OCI-LY7 (cell line): ENCODE measurements around the gene B3GALT4. TPM values are rescaled to one million over a fixed set of nuclear protein-coding genes. Genes with fewer than 3 reads are reported as not detected.
A peak's percentile ranks its signal among the peaks of the same experiment; 100 is the strongest.

Experiments
- BruUV-seq: library from RNA; stranded (reverse); fragments of 400-500 nt; replicated peaks from 2 replicates; lab custom pipeline; 2021; lab: Mats Ljungman, UMichigan
- CTCF ChIA-PET: fragments of 300-600 bp; sonication (Branson Sonifier 250); formaldehyde crosslinking; loops from one replicate; lab custom pipeline; 2022; ENCODE audit warnings: antibody characterized with exemption; ENCODE audit not compliant: unreplicated experiment; lab: Charles Lee
- POLR2A ChIA-PET: fragments of 300-600 bp; sonication (Branson Sonifier 250); formaldehyde crosslinking; loops from one replicate; lab custom pipeline; 2022; ENCODE audit warnings: antibody characterized with exemption; lab: Charles Lee
- DNase-seq: peaks from one replicate; pipeline ENCODE4 v3.0.0-alpha.2; 2015; ENCODE audit warnings: low spot score
- H2AFZ ChIP-seq: fragments of 200-600 bp; sonication (generic), shearing (Covaris generic); 2 replicates; pipeline ENCODE4 v1.6.1; 2014; ENCODE audit warnings: mild to moderate bottlenecking, antibody characterized with exemption, low read length, moderate library complexity
- H3K27ac ChIP-seq: fragments of 200-600 bp; sonication (generic); 2 replicates; pipeline ENCODE4 v1.5.1; 2014; ENCODE audit warnings: mixed run types, low read depth, mild to moderate bottlenecking, moderate library complexity, low read length, inconsistent platforms; ENCODE audit not compliant: poor library complexity, severe bottlenecking
- H3K36me3 ChIP-seq: fragments of 200-600 bp; sonication (generic); 2 replicates; pipeline ENCODE4 v1.6.1; 2014; ENCODE audit warnings: mild to moderate bottlenecking, antibody characterized with exemption, low read length, moderate library complexity, mixed read lengths; ENCODE audit not compliant: insufficient read depth
- H3K4me1 ChIP-seq: fragments of 200-600 bp; sonication (generic); 2 replicates; pipeline ENCODE4 v1.5.1; 2014; ENCODE audit warnings: mild to moderate bottlenecking, low read length; ENCODE audit not compliant: insufficient read depth, poor library complexity, severe bottlenecking
- H3K4me2 ChIP-seq: fragments of 200-600 bp; sonication (generic); 2 replicates; pipeline ENCODE4 v1.6.1; 2014; ENCODE audit warnings: mild to moderate bottlenecking, low read length
- H3K4me3 ChIP-seq: fragments of 200-600 bp; sonication (generic); 2 replicates; pipeline ENCODE4 v1.5.1; 2014; ENCODE audit warnings: mild to moderate bottlenecking, low read depth, low read length; ENCODE audit not compliant: poor library complexity, severe bottlenecking
- H3K79me2 ChIP-seq: fragments of 200-600 bp; sonication (generic); 2 replicates; pipeline ENCODE4 v1.6.1; 2016; ENCODE audit warnings: low read depth, mild to moderate bottlenecking, low read length, moderate library complexity, mixed read lengths; ENCODE audit not compliant: insufficient read depth
- H3K9me2 ChIP-seq: fragments of 200-600 bp; sonication (generic); 2 replicates; pipeline ENCODE4 v1.6.1; 2016; ENCODE audit warnings: mild to moderate bottlenecking, low read length, mixed read lengths; ENCODE audit not compliant: insufficient read depth
- H3K9me3 ChIP-seq: fragments of 200-600 bp; sonication (generic); 2 replicates; pipeline ENCODE4 v1.6.1; 2014; ENCODE audit warnings: mild to moderate bottlenecking, mixed run types, low read length, mixed read lengths
- H4K20me1 ChIP-seq: fragments of 200-600 bp; sonication (generic); 2 replicates; pipeline ENCODE4 v1.6.1; 2014; ENCODE audit warnings: mild to moderate bottlenecking, antibody characterized with exemption, low read length, moderate library complexity, mixed read lengths; ENCODE audit not compliant: insufficient read depth
- CTCF ChIP-seq: fragments of 200-600 bp; sonication (generic); conservative IDR thresholded peaks from 2 replicates; pipeline ENCODE4 v1.5.1; 2014; ENCODE audit warnings: mild to moderate bottlenecking, antibody characterized with exemption, low read length, moderate library complexity, mixed read lengths
- EZH2phosphoT487 ChIP-seq: fragments of 200-600 bp; sonication (generic); IDR thresholded peaks from 2 replicates; pipeline ENCODE4 v1.6.1; 2018; ENCODE audit warnings: low read depth, borderline replicate concordance, mild to moderate bottlenecking, mixed run types, antibody characterized with exemption, low read length, moderate library complexity, mixed read lengths
- intact Hi-C: fragments of 100-400 bp; cut with micrococcal nuclease; formaldehyde crosslinking; loops from one replicate; pipeline ENCODE4 v1.10.0; 2022; ENCODE audit not compliant: unreplicated experiment
- total RNA-seq, 2 experiments: library from RNA; depleted of rRNA in 1 of 2; stranded (reverse); fragments of >200 nt in 1 of 2; shearing (Covaris generic) in 1 of 2; gene quantifications; 2 replicates each; pipeline ENCODE4 v1.2.3, GENCODE V29; 2014 to 2022

B3GALT4 gene
- total RNA-seq, 2 experiments from 2014 or later = 14.1 to 14.2 TPM

GRCh38 chr6:33318426-33319073 lies 41.6 kb downstream of the B3GALT4 start:
- ChIA-PET POLR2A (interaction anchor here (0.6 to 3.5 kb wide), 14 partner anchors 10 to 321 kb away, joined by 3 to 20 read pairs (median 4); partner anchors contain the start of genes B3GALT4, PFDN6, RPS18 and VPS52), CTCF (interaction anchor here (0.6 to 1.3 kb wide), 3 partner anchors 26 to 229 kb away, joined by 4 to 6 read pairs (median 4); partner anchors contain the start of gene SYNGAP1)
- H2AFZ ChIP-seq = no peak overlapping the region
- H3K4me2 ChIP-seq = peak overlapping the region; percentile 84
- no peak for TF ChIP-seq CTCF
- no peak for TF ChIP-seq EZH2phosphoT487
- peak overlapping the region; percentile 79 for H3K27ac ChIP-seq
- H3K4me3 ChIP-seq = peak overlapping the region; percentile 73
- DNase-seq = no peak
- no TSS peak for BruUV-seq
- intact Hi-C loops = no loop called here
- H3K9me2 ChIP-seq = no peaks in the 10 kb centered on the region
- H4K20me1 ChIP-seq = no peaks in the 10 kb centered on the region
- peaks cover 44% of the 10 kb centered on the region for H3K36me3 ChIP-seq
- no peaks in the 10 kb centered on the region for H3K9me3 ChIP-seq
- peaks cover 55% of the 10 kb centered on the region for H3K4me1 ChIP-seq
- peaks cover 45% of the 10 kb centered on the region for H3K79me2 ChIP-seq

- no peak for DNase-seq
- Histone ChIP-seq H3K9me2 (no peaks in the 10 kb centered on the region), H4K20me1 (no peaks in the 10 kb centered on the region), H3K36me3 (peaks cover 44% of the 10 kb centered on the region), H3K4me2 (peak overlapping the region; percentile 84), H3K4me3 (peak overlapping the region; percentile 73), H3K9me3 (no peaks in the 10 kb centered on the region), H2AFZ (no peak overlapping the region), H3K27ac (peak overlapping the region; percentile 79), H3K4me1 (peaks cover 53% of the 10 kb centered on the region), H3K79me2 (peaks cover 45% of the 10 kb centered on the region)
- intact Hi-C loops = no loop called here
- ChIA-PET CTCF (no interaction called here), POLR2A (interaction anchor here (3.5 kb wide), 1 partner anchor 24 kb away, joined by 20 read pairs; no protein-coding TSS in a partner anchor)
- no TSS peak for BruUV-seq
- no peak for TF ChIP-seq CTCF
- no peak for TF ChIP-seq EZH2phosphoT487
These were observed 43.0 kb downstream of the B3GALT4 start for GRCh38 chr6:33319939-33320314.
